Measurements from ENCODE around the gene CNR1. TPM values are rescaled to one million over a fixed set of nuclear protein-coding genes. Genes with fewer than 3 reads are reported as not detected.

The CNR1 gene
- total and polyA plus RNA-seq, 12 donors: 0.19 to 1.3 (median 0.46) TPM

DNA sequence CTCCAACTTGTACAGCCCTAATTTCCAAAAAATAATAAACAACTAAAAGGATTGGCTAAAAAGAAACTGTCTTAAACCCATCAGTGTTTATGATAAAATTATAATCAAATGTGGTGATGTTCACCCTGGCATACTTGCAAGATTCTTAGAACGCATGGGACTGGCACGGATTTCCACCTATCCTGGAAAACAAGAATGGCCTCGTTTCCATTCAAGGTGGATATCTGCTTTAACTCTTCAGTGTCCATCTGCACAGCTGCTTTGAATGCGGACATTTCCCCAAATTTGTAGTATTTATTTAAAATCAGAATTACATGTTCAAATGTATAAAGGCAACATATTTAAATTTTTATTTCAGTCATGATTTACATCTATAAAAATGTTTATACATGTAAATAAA, 4.2 kb downstream of the CNR1 start:
- no peak for DNase-seq
- H3K9me3 ChIP-seq: no peaks in the 10 kb centered on the region
- no peak overlapping the region for H3K4me3 ChIP-seq
- intact Hi-C loops (cut with DNase I): no loop called here
- H3K4me1 ChIP-seq: peaks cover 2 to 17% (median 11%) of the 10 kb centered on the region in 9 donors
- H3K27me3 ChIP-seq: peaks cover 25 to 70% (median 65%) of the 10 kb centered on the region in 7 donors
- H3K27ac ChIP-seq: no peak overlapping the region
- TF ChIP-seq, protein P1, sequence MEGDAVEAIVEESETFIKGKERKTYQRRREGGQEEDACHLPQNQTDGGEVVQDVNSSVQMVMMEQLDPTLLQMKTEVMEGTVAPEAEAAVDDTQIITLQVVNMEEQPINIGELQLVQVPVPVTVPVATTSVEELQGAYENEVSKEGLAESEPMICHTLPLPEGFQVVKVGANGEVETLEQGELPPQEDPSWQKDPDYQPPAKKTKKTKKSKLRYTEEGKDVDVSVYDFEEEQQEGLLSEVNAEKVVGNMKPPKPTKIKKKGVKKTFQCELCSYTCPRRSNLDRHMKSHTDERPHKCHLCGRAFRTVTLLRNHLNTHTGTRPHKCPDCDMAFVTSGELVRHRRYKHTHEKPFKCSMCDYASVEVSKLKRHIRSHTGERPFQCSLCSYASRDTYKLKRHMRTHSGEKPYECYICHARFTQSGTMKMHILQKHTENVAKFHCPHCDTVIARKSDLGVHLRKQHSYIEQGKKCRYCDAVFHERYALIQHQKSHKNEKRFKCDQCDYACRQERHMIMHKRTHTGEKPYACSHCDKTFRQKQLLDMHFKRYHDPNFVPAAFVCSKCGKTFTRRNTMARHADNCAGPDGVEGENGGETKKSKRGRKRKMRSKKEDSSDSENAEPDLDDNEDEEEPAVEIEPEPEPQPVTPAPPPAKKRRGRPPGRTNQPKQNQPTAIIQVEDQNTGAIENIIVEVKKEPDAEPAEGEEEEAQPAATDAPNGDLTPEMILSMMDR (IDR thresholded peaks at IDR 0.05): no peak
- H3K36me3 ChIP-seq: no peaks in the 10 kb centered on the region
- ATAC-seq: no peak
- WGBS, 2 donors: 47 to 54% methylated on average over 4 of the region's 4 CpGs

DNA sequence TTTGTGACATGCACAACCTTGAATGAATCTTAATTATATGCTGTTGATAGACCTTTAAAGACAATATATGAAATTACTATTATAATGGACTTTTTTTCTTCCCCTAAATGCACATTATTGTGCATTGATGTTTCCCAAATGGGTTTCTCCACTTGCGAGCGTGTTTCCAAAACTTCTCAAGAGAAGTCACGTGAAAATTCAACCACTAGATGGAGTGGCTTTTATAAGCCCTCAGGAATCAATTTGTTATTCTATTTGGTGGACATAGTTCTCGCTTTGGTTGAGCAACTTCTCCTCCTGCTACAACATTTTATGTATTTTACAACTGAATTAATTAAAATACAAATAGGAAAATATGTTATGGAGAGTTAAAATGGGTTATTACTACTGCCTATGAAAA, 9.0 kb downstream of the CNR1 start:
- intact Hi-C loops (cut with DNase I): no loop called here
- H3K36me3 ChIP-seq: no peaks in the 10 kb centered on the region
- no peaks in the 10 kb centered on the region for H3K9me3 ChIP-seq
- H3K4me3 ChIP-seq: no peak overlapping the region
- peaks cover 0 to 37% (median 18%) of the 10 kb centered on the region in 7 donors for H3K27me3 ChIP-seq
- ATAC-seq (no peak), DNase-seq (no peak)
- no peaks in the 10 kb centered on the region for H3K4me1 ChIP-seq
- TF ChIP-seq, protein P1 (IDR thresholded peaks at IDR 0.05): no peak
- 70% methylated on average over 4 of the region's 4 CpGs for WGBS, 2 donors
- no peak overlapping the region for H3K27ac ChIP-seq

DNA sequence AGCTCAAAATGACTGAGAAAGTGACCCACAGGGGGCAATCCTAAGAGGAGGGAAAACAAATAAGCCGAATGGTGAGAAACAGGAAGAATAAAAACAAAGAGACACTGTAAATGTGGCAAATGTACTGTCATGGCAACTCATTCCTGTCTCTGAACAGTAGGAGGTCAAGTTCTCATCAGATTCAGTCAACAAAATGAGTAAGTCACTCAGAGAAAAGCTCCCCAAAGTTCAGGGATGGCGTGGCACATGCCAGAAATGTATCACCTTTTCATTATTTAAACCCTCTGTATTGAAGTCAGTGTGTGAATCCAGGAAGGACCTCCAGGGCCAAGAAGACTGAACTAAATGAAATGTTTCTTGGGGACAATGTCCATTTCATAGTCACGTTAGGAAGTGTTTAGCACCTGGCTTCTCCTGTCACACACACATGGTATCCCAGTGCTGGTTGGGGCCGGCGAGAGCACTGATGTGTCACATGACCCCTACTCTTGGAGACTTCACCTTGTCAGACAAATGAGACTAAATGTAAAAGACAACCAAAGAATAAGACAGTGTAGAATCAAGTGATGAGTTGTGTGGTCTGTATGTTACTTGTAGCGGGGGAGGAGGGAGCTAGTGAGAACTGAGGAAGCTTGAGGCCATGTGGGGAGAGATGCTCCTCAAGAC, 20.7 kb downstream of the CNR1 start:
- intact Hi-C loops (cut with DNase I): no loop called here
- no peaks in the 10 kb centered on the region for H3K36me3 ChIP-seq
- H3K9me3 ChIP-seq: no peaks in the 10 kb centered on the region
- ATAC-seq (no peak), DNase-seq (no peak)
- WGBS, 2 donors: 80 to 83% methylated on average over 6 of the region's 6 CpGs
- H3K27me3 ChIP-seq: no peaks in the 10 kb centered on the region
- no peak overlapping the region for H3K27ac ChIP-seq
- H3K4me3 ChIP-seq: no peak overlapping the region
- TF ChIP-seq, protein P1 (IDR thresholded peaks at IDR 0.05): no peak
- no peaks in the 10 kb centered on the region for H3K4me1 ChIP-seq

DNA sequence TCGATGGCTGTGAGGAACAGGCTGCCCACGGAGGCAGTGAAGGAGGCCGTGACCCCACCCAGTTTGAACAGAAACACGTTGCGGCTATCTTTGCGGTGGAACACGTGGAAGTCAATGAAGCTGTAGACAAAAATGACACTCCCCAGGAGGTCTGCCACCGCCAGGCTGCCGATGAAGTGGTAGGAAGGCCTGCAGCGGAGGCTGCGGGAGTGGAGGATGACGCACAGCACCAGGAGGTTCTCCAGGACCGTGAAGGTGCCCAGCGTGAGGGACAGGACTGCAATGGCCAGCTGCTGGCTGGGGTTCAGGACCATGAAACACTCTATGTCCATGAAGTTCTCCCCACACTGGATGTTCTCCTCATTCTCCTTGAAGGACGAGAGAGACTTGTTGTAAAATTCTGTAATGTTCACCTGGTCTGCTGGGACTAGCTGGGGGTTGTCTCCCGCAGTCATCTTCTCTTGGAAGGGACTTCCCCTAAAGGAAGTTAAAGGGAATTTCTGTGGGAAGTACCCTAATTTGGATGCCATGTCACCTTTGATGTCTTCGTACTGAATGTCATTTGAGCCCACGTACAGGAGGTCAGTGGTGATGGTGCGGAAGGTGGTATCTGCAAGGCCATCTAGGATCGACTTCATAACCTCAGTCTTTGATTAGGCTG, 21.4 kb downstream of the CNR1 start:
- Histone ChIP-seq H3K27ac (no peak overlapping the region), H3K4me3 (no peak overlapping the region), H3K27me3 (no peaks in the 10 kb centered on the region), H3K36me3 (no peaks in the 10 kb centered on the region), H3K9me3 (no peaks in the 10 kb centered on the region), H3K4me1 (no peaks in the 10 kb centered on the region)
- DNase-seq: no peak
- intact Hi-C loops (cut with DNase I): no loop called here
- no peak for ATAC-seq
- 91 to 93% methylated on average over 20 of the region's 20 CpGs for WGBS, 2 donors
- TF ChIP-seq, protein P1 (IDR thresholded peaks at IDR 0.05): no peak

All from heart right ventricle (tissue), 16 donors.